H4 (cell line): ENCODE results near the gene FAM9B. TPM values are rescaled to one million over a fixed set of nuclear protein-coding genes. Genes with fewer than 3 reads are reported as not detected.
"Not testable (repeated sequence)": the region's sequence is repeated elsewhere in the genome, so short reads cannot be mapped to it uniquely, and the experiment has no call there.

Source experiments
- DNase-seq: peaks from one replicate; pipeline ENCODE4 v3.0.0-alpha.2; 2015; ENCODE audit warnings: low spot score
- total RNA-seq: library from RNA; depleted of rRNA; stranded (reverse); fragments of >200 nt; shearing (Covaris generic); gene quantifications from 2 replicates; pipeline ENCODE4 v1.2.3, GENCODE V29; 2014; rRNA removed

The FAM9B gene
- not detected in 2 replicates for total RNA-seq

GRCh38 chrX:9033989-9034388, at the start of gene FAM9B:
FAM9B (minus strand) TSS chrX:9034127; CDS start chrX:9032986, 1,141 bp downstream.
- DNase-seq: no peak

GRCh38 chrX:9081271-9081670, 47.3 kb upstream of the FAM9B start:
- DNase-seq: no peak

GRCh38 chrX:9074326-9074725, 40.4 kb upstream of the FAM9B start:
- DNase-seq: no peak

DNA sequence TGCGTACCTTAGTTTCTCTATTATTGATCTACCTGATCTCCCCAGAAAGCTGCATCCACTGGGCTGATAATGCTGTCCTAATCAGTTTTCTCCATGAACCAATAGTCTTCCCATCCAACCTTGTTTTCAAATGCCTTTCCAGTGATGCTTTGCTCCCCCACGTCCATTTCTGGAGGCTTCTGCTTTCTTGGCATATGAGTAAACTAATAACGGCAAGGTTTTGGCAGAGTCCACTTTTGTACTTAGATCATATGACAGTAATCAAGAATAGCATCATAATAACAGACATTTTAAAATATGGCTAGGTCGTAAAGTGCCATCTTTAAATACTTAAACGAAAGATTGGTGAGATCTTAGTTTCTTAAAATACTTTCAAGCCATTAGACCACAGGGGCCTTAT, 38.4 kb upstream of the FAM9B start:
- no peak for DNase-seq

DNA sequence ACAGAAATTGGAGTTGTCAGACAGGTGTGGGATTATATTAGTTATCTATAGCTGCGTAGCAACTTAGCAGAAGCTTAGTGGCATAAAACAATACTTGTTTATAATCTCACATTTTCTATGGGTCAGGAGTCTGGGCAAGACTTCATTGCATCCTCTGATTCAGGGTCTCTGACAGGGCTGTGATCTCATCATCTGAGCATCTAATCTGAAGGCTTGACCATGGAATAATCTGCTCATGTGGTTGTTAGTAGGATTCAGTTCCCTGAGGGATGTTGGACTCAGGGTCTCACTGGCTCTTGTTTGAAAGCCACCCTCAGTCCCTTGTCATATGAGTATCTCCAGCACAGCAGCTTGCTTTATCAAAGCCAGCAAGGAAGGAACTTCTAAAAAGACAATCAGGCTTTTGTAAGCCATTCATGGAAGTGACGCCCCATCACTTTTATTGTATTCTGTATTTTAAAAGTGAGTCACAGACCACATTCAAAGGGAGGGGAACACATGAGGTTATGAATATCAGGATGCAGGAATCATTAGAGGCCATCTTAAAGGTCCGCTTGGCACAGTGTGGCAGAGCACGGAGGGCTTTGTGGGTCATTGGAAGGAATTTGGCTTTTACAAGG, 37.2 kb upstream of the FAM9B start:
- no peak for DNase-seq

GRCh38 chrX:9069573-9069972, 35.6 kb upstream of the FAM9B start:
- DNase-seq: no peak

DNA sequence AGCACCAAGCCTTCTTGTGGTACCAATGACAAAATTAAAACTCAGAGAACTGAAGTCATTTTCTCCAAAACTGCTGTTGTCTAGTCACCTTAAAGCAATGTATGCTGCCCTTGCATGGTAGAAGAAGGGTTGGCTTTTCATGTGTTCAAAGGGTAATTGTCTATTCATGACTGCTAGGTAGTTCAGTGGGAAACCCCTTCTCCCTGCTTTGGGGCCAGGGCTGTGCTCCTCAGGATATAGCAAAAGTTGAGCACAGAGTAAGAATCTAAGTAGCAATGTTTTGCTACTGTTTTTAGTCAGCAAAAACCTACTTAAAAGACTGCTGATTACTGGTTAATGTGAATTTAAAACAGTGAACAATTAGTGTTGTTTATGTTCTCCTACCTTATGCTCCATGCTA, 30.8 kb upstream of the FAM9B start:
- DNase-seq: no peak

- no peak for DNase-seq
Observed at GRCh38 chrX:9062641-9063040, 28.7 kb upstream of the FAM9B start.

DNA sequence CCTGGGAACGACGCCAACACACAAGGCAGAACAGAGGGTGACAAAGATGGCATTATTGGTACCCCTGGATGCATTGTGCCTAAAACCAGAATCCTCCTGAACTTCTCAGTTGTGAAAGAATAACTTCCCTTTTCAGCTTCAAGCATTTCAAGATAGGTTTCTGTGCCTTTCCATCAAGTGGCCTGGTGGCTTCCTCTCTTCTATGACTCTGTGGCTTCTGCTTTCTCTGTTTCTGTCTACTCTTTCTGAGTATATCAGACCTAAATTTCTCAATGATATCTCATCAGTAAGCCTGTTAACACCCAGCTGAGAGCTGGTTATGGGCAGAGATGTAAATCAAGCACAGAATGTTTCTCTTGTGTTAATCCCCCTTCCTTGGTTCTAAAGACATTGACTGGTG, 21.4 kb upstream of the FAM9B start:
- no peak for DNase-seq

- no peak for DNase-seq
Observed at GRCh38 chrX:9052081-9052480, 18.2 kb upstream of the FAM9B start.

GRCh38 chrX:9050331-9050730, 16.4 kb upstream of the FAM9B start:
- no peak for DNase-seq

DNA sequence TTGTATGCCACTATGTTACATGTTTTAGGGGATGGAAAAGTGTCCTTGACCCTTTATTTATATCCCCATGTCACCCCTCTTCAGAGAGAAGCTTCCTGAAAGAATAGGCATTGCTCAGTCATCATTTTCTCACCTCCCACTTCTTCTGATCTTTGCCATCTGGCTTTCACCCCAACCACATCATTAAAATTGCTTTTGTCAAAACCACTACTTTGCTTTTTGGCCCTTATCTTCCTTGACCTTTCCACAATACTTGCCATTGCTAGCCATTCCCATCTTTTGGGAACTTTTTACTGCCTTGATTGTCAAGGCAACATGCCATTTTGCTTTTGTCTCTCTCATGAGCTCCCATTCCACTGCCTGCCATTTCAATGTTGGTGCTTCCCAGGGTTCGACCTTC, 14.9 kb upstream of the FAM9B start:
- no peak for DNase-seq

DNA sequence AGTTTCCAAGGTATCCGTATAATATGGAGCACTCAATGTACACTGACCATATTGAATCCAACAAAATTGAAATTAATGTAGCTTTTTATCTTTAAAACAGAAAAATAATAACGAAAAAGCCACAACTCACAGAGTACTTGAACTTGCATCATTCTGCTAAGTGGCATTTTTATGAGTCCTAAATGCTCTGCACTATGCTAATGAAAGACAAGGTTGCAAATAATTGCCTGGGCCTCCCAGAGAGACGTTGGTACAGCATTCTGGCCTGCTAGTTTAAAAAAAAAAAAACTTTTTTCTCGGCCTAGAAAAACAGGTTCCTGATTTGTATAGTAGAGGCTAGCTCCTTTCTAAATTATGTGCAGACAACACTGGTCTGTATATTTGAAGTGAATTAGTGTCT, 4.3 kb upstream of the FAM9B start:
- no peak for DNase-seq

- no peak for DNase-seq
Observed at GRCh38 chrX:9037296-9037695, 3.4 kb upstream of the FAM9B start.

GRCh38 chrX:9033586-9033985, 341 bp downstream of the FAM9B start:
- no peak for DNase-seq

DNA sequence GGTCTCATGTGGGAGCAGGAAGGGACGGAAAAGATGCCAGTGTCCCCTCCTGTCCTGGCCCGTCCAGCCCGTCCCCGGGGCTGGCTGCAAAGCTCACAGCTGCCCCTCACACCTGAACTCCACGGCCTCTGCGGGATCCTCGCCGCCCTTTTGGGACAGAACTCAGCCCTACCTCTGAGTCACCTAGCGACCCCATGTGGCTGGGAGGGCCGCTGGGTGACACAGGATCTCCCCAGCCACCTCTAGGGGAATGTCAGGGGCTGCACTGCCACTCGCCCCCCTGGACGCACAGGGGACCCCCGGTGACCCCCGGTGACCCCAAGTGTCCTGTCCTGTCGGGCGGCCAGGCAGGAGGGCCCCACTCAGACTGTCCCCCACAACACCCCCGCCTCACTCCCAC, 748 bp downstream of the FAM9B start:
- DNase-seq: no peak

DNA sequence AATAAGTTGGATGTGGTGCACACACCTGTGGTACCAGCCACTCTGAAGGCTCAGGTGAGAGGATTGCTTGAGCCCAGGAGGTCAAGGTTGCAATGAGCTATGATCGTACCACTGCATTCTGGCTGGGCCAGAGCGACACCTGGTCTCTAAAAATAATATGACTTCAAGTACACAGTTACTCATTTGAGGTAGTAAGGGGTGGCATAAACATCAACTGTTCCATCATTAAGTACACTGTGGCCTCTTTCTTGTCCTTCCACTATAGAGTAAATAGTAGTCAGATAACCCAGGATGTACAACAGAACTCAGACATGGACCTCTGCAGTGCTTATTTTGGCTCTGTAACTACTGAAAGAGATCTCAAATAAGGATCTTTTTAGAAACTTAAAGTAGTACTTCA, 10.6 kb downstream of the FAM9B start:
- DNase-seq: no peak

- no peak for DNase-seq
Observed at GRCh38 chrX:9019151-9019550, 14.8 kb downstream of the FAM9B start.

- not testable (repeated sequence) for DNase-seq
Observed at GRCh38 chrX:9018332-9018731, 15.6 kb downstream of the FAM9B start.

- no peak for DNase-seq
Observed at GRCh38 chrX:9003041-9003440, 30.9 kb downstream of the FAM9B start.

DNA sequence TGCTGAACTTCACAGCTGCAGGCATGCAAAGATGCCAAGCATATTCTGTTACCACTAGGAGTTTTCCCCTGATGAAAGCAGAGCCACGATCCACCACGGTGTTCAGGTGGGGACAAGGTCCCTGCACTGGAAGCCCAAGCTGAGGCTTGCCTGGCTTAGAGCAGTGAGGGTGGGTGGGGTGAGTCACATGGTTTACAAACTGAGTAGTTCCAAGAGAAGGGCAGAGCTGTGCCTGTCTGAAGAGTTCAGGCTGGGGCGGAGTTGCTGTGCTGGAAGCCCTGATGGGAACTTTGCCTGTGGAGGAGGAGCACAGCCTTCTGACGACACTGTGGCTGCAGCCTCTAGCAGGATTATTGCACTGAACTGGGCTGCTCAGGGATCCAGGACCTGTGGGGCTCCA, 45.5 kb downstream of the FAM9B start:
- peak; percentile 36 for DNase-seq

DNA sequence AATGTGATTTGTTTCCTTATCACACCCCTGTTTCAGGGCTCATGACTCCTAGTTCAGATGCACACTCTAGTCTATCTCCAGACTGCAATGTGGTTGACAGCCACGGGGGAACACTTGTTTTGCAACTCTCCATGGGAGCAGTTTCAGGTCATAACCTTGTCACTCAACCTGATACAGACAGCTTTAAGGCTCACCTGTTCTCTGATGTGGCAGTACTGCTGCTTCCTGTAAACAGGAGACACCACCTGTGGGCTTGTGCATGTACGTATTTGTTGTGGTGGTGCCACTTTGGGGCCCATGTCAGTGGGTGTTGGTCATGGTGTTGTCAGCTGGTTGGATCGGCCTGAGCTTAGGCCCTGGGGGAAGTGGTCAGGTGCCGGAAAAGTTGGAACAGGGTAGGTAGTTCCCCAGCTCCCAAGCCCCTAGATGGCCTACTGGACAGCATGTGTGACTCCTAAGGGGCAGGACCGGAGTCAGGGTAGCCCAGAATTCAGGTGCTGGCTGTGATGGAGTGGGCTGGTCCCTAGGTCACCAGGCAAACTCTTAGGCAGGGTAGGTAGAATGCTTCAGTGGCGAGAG, 46.2 kb downstream of the FAM9B start:
- no peak for DNase-seq

DNA sequence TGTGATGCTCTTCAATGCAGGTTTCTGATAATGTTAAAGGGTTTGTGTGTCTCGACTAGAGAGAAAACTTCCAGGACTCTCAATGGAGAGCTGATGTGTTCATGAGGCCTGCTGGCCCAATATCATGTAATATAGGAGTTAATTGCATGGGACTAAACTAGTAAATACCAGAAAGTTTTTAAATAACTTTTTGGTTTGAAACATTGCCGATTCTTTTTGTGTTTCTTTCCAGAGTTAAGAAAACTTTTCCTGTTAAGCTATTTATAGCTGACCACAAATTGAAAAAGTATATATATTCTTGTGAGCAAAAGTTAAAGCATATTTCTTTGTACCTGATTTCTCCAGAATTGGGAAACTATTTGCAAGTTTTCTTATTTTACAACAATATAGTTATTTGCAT, 49.7 kb downstream of the FAM9B start:
- no peak for DNase-seq

GRCh38 chrX:8981723-8982122, 52.2 kb downstream of the FAM9B start:
- no peak for DNase-seq
